ENCODE measurements around the gene WNK4. TPM values are rescaled to one million over a fixed set of nuclear protein-coding genes. Genes with fewer than 3 reads are reported as not detected.
A peak's percentile ranks its signal among the peaks of the same experiment; 100 is the strongest.
"Not testable (repeated sequence)": the region's sequence is repeated elsewhere in the genome, so short reads cannot be mapped to it uniquely, and the experiment has no call there.

The WNK4 gene
- total RNA-seq, 2 experiments from 2014 or later = 0.47 to 0.77 TPM

DNA sequence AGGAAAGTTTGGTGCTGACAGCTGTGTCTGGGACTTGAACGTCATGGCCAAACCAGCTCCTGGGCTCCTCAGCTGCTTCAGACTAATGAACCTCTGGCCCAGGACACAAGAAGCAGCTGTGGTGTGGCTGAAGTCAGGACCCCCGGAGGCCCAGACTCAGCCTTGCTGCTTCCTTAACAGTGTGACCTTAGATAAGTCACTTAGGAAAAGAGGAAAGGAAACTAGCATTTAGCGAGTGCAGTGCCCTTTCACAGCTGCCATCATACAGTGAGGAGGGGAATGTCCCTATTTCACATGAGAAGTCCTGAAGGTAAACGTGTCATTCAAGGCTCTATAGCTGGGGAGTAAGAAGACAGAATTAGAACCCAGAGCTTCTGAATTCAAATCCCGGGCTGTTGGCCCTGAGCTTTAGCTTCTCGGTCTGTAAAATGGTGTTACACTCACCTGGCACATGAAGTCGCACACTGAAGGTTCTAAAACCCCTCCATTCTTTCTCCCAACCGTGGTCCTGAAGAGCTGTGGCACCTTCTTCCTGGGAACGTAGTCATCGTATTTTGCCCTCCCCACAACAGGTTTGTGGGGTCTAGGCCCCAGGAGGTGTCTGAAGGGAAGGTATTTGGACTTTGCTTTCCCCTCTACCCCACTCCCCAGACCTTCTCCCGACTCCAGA is 20.3 kb upstream of the WNK4 start:
- POLR2A ChIA-PET = no interaction called here
- H3K36me3 Mint-ChIP-seq (ENCODE audit: low read depth) = no peaks in the 10 kb centered on the region
- peaks cover 57% of the 10 kb centered on the region for H3K27me3 Mint-ChIP-seq
- no peaks in the 10 kb centered on the region for H3K9me3 Mint-ChIP-seq
- DNase-seq = no peak
- H3K4me1 Mint-ChIP-seq = peaks cover 2% of the 10 kb centered on the region
- no peak overlapping the region for H3K4me3 Mint-ChIP-seq
- no peak overlapping the region for H3K27ac Mint-ChIP-seq
- CTCF ChIA-PET = interaction anchor here (1.0 to 1.5 kb wide), 2 partner anchors 13 to 182 kb away, joined by 3 to 4 read pairs; no protein-coding TSS in a partner anchor

GRCh38 chr17:42760652-42761581 is 19.5 kb upstream of the WNK4 start, which contains the start of gene RAMP2:
RAMP2 (plus strand) TSS chr17:42761227; CDS start chr17:42761262, 35 bp downstream.
- Mint-ChIP-seq H3K4me3 (no peak within 1 kb of the TSS), H3K9me3 (no peaks in the 10 kb centered on the region), H3K27me3 (peaks cover 61% of the 10 kb centered on the region), H3K27ac (no peak within 1 kb of the TSS), H3K4me1 (peaks cover 2% of the 10 kb centered on the region), H3K36me3 (ENCODE audit: low read depth) (no peaks in the 10 kb centered on the region)
- ChIA-PET POLR2A (no interaction called here), CTCF (interaction anchor here (0.6 to 2.0 kb wide), 4 partner anchors 10 to 183 kb away, joined by 3 to 5 read pairs (median 4); no protein-coding TSS in a partner anchor)
- no peak for DNase-seq

GRCh38 chr17:42761638-42762037 is 18.8 kb upstream of the WNK4 start:
- ChIA-PET POLR2A (no interaction called here), CTCF (interaction anchor here (0.7 to 2.0 kb wide), 3 partner anchors 11 to 183 kb away, joined by 3 to 5 read pairs (median 3); no protein-coding TSS in a partner anchor)
- H3K27me3 Mint-ChIP-seq = peaks cover 58% of the 10 kb centered on the region
- H3K4me1 Mint-ChIP-seq = peaks cover 2% of the 10 kb centered on the region
- DNase-seq = no peak
- no peaks in the 10 kb centered on the region for H3K36me3 Mint-ChIP-seq (ENCODE audit: low read depth)
- no peaks in the 10 kb centered on the region for H3K9me3 Mint-ChIP-seq
- H3K27ac Mint-ChIP-seq = no peak overlapping the region
- H3K4me3 Mint-ChIP-seq = no peak overlapping the region

DNA sequence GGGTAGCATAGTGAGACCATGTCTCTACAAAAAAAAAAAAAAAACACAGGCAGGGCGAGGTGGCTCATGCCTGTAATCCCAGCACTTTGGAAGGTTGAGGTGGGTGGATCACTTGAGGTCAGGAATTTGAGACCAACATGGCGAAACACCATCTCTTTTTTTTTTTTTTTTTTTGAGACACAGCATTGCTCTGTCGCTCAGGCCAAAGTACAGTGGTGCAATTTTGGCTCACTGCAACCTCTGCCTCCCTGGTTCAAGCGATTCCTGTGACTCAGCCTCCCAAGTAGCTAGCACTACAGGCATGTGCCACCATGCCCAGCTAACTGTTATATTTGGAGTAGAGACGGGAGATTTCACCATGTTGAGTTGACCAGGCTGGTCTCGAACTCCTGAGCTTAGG is 14.3 kb upstream of the WNK4 start:
- ChIA-PET POLR2A (no interaction called here), CTCF (interaction anchor here (0.6 to 1.0 kb wide), 3 partner anchors 40 to 219 kb away, joined by 3 to 4 read pairs (median 4); no protein-coding TSS in a partner anchor)
- no peaks in the 10 kb centered on the region for H3K9me3 Mint-ChIP-seq
- no peak overlapping the region for H3K27ac Mint-ChIP-seq
- no peak for DNase-seq
- peaks cover 39% of the 10 kb centered on the region for H3K27me3 Mint-ChIP-seq
- H3K4me1 Mint-ChIP-seq = peaks cover 2% of the 10 kb centered on the region
- H3K4me3 Mint-ChIP-seq = no peak overlapping the region
- H3K36me3 Mint-ChIP-seq (ENCODE audit: low read depth) = no peaks in the 10 kb centered on the region

DNA sequence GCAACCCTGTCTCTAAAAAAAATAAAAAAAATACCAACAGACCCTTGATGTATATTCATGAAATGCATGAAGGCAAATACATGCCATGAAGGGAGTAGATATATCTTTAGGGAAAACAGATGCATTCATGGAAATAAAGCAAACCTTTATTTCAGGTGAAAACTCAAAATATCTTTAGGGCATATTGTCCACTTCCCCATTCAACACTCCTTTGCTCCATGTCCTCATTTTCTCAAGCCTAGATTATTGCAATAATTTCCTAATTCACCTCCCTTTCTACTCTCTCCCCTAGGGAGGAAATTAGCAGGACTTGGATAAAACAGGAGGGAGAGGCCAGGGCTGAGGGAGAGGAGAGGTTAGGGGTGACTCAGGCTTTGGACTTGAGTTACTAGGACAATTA is 12.9 kb upstream of the WNK4 start:
- Mint-ChIP-seq H3K36me3 (ENCODE audit: low read depth) (no peaks in the 10 kb centered on the region), H3K27me3 (peaks cover 27% of the 10 kb centered on the region), H3K27ac (no peak overlapping the region), H3K4me1 (peaks cover 7% of the 10 kb centered on the region), H3K4me3 (no peak overlapping the region), H3K9me3 (no peaks in the 10 kb centered on the region)
- DNase-seq = no peak
- ChIA-PET CTCF (no interaction called here), POLR2A (no interaction called here)

DNA sequence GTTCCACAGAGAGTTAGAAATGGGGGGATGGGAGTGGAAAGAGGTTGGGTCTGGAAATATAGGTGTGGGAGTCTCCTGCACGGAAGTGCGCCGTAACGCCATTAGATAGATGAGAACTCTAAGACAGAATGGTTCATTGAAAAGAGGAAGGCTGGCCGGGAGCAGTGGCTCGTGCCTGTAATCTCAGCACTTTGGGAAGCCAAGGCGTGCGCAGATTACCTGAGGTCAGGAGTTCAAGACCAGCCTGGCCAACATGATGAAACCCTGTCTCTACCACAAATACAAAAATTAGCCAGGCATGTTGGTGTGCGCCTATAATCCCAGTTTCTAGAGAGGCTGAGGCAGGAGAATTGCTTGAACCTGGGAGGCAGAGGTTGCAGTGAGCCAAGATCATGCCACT is 12.4 kb upstream of the WNK4 start:
- CTCF ChIA-PET; H3K4me3 Mint-ChIP-seq; H3K36me3 Mint-ChIP-seq (ENCODE audit: low read depth); POLR2A ChIA-PET; H3K27ac Mint-ChIP-seq; DNase-seq; H3K9me3 Mint-ChIP-seq: not testable (repeated sequence)
- Mint-ChIP-seq H3K27me3 (peaks cover 22% of the 10 kb centered on the region), H3K4me1 (peaks cover 10% of the 10 kb centered on the region)

DNA sequence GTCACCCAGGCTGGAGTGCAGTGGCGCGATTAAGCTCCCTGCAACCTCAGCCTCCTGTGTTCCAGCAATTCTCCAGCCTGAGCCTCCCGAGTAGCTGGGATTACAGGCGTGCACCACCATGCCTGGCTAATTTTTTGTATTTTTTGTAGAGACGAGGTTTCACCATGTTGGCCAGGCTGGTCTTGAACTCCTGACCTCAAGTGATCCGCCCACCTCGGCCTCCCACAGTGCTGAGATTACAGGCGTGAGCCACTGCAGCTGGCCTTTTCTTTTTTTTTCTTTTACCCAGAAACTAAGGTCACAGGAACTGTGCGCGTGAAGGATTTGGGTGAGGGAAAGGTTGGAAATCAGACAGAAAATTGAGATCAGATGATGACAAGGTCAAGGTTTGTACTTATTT is 10.4 kb upstream of the WNK4 start:
- H3K27ac Mint-ChIP-seq, DNase-seq, H3K4me3 Mint-ChIP-seq, POLR2A ChIA-PET, H3K9me3 Mint-ChIP-seq: not testable (repeated sequence)
- CTCF ChIA-PET = interaction anchor here (0.6 kb wide), 1 partner anchor 407 kb away, joined by 4 read pairs; no protein-coding TSS in a partner anchor
- Mint-ChIP-seq H3K36me3 (ENCODE audit: low read depth) (peaks cover 10% of the 10 kb centered on the region), H3K27me3 (peaks cover 12% of the 10 kb centered on the region), H3K4me1 (peaks cover 26% of the 10 kb centered on the region)

DNA sequence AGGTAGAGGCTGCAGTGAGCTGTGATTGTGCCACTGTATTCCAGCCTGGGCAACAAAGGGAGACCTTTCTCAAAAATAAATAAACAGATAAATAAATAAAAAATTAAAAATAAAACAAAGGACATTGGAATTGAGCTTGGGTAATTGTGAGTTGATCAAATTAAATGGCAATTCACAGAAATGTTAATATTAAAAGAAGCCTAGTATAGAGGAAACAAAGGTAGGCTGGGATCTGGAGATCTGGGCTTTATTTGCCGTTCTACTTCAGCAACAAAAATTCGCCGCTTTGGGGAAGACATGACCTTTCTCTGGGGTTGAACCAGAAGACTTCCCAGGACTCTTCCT is 7.5 kb upstream of the WNK4 start:
- H3K27ac Mint-ChIP-seq = peak overlapping the region; percentile 96

DNA sequence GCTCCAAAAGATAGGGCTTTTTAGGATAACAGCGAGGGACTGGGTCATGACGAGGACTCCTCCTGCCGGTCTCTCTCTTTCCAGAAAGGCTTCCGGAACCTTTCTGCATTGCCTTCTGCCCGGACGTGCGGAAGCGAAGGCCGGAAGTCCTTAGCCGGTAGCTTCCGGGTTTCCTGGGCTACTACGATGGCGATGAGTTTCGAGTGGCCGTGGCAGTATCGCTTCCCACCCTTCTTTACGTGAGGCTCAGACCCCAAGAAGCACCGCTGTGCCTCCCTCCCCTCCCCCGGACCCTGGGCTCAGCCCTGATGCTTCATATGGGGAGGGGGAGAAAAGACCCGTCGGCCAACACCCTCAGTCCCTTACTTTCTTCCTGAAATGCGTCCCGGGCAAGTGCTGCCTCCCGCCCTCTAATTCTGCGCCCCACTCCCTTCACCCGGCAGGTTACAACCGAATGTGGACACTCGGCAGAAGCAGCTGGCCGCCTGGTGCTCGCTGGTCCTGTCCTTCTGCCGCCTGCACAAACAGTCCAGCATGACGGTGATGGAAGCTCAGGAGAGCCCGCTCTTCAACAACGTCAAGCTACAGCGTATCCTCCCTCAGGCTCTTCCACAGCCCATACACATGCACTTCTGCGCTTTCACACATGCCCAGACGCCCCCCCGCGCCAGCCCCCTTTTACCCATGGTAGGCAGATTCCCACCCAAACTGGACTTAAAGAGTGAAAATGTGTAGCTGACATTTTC is 6.9 kb upstream of the WNK4 start, which contains the start of gene VPS25:
VPS25 (plus strand) TSS at position 160 of the 746 bp plus-strand sequence; CDS start at position 187, 27 bp downstream.
- CTCF ChIA-PET = interaction anchor here (0.6 to 2.4 kb wide), 8 partner anchors 10 to 195 kb away, joined by 3 to 7 read pairs (median 4); partner anchors contain the start of gene BECN1
- Mint-ChIP-seq H3K27me3 (no peaks in the 10 kb centered on the region), H3K36me3 (ENCODE audit: low read depth) (peaks cover 33% of the 10 kb centered on the region), H3K9me3 (no peaks in the 10 kb centered on the region), H3K27ac (peak within 1 kb of the TSS; percentile 96), H3K4me3 (peak within 1 kb of the TSS; percentile 96), H3K4me1 (peaks cover 32% of the 10 kb centered on the region)
- POLR2A ChIA-PET = interaction anchor here (1.0 kb wide), 1 partner anchor 51 kb away, joined by 3 read pairs; the partner anchor contains the start of gene BECN1
- peak; percentile 77 for DNase-seq

More for the DNA sequence above, 7.5 kb upstream of the WNK4 start:
- no peaks in the 10 kb centered on the region for H3K9me3 Mint-ChIP-seq
- H3K4me1 Mint-ChIP-seq = peaks cover 32% of the 10 kb centered on the region
- ChIA-PET CTCF (interaction anchor here (0.9 to 2.4 kb wide), 8 partner anchors 9 to 195 kb away, joined by 3 to 7 read pairs (median 4); partner anchors contain the start of gene BECN1), POLR2A (no interaction called here)
- peaks cover under 1% of the 10 kb centered on the region for H3K27me3 Mint-ChIP-seq
- H3K36me3 Mint-ChIP-seq (ENCODE audit: low read depth) = peaks cover 28% of the 10 kb centered on the region
- no peak for DNase-seq
- peak overlapping the region; percentile 96 for H3K4me3 Mint-ChIP-seq

DNA sequence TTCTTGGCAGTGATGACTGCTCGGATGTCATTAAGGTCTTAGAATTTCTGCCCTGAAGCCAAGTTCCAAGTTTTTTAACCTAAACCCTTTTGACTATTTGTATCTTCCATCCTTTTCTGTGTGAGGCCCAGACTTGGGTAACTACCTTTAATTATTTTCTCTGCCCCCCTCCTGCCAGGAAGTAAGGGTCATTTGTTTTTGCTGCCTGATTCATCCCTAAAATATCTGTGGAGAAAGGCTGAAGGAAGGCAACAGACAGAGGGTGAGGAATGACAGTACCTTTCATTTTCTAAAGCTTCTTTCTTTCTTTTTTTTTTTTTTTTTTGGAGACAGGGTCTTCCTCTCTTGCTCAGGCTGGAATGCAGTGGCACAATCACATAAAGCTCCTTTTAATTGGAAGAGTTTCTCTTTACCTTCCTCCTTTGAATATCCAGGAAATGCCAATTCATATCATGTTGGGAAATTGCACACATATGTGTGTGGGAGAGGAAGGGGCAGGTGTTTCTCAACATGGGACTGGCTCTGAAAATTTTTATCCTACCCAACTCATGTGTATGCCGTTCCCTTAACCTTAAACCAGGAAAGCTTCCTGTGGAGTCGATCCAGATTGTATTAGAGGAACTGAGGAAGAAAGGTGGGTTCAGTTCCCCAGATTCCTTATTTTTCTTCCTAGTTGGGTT is 6.2 kb upstream of the WNK4 start:
- CTCF ChIA-PET = interaction anchor here (0.6 to 2.4 kb wide), 3 partner anchors 11 to 115 kb away, joined by 3 to 6 read pairs (median 4); partner anchors contain the start of gene BECN1

GRCh38 chr17:42775534-42776098 is 4.8 kb upstream of the WNK4 start:
- CTCF ChIA-PET = interaction anchor here (1.2 kb wide), 1 partner anchor 22 kb away, joined by 3 read pairs; no protein-coding TSS in a partner anchor

More for the DNA sequence above, 6.2 kb upstream of the WNK4 start:
- Mint-ChIP-seq H3K4me1 (peaks cover 32% of the 10 kb centered on the region), H3K36me3 (ENCODE audit: low read depth) (peaks cover 36% of the 10 kb centered on the region), H3K27me3 (no peaks in the 10 kb centered on the region), H3K9me3 (no peaks in the 10 kb centered on the region), H3K4me3 (peak overlapping the region; percentile 96), H3K27ac (peak overlapping the region; percentile 96)
- no peak for DNase-seq
- POLR2A ChIA-PET = interaction anchor here (1.0 kb wide), 1 partner anchor 50 kb away, joined by 3 read pairs; the partner anchor contains the start of gene BECN1

More at GRCh38 chr17:42775534-42776098, 4.8 kb upstream of the WNK4 start:
- Mint-ChIP-seq H3K4me1 (peaks cover 39% of the 10 kb centered on the region), H3K4me3 (no peak overlapping the region), H3K36me3 (ENCODE audit: low read depth) (peaks cover 43% of the 10 kb centered on the region), H3K27ac (no peak overlapping the region), H3K9me3 (no peaks in the 10 kb centered on the region), H3K27me3 (peaks cover 6% of the 10 kb centered on the region)
- POLR2A ChIA-PET = no interaction called here
- no peak for DNase-seq
